ENCODE results near the gene PRH1. TPM values are rescaled to one million over a fixed set of nuclear protein-coding genes. Genes with fewer than 3 reads are reported as not detected.

PRH1 gene
- total RNA-seq = 11.9 and 22.6 TPM in 2 replicates

GRCh38 chr12:10884086-10884725, at the start of gene PRH1:
Gene PRH1, minus strand, starts transcription at chr12:10884255. Its CDS starts 38 bp downstream, at chr12:10884217.

GRCh38 chr12:10928746-10929286, 44.8 kb upstream of the PRH1 start, which contains the start of gene PRH2:
Gene PRH2, plus strand, starts transcription at chr12:10929236. Its CDS starts 38 bp downstream, at chr12:10929274.

GRCh38 chr12:10909462-10909861, 25.4 kb upstream of the PRH1 start, which contains the start of gene TAS2R13:
Gene TAS2R13, minus strand, starts transcription at chr12:10909562. Its CDS starts 264 bp downstream, at chr12:10909298.

GRCh38 chr12:10849425-10849878, 34.6 kb downstream of the PRH1 start, which contains the start of gene PRR4:
Gene PRR4, minus strand, starts transcription at chr12:10849475. Its CDS starts 38 bp downstream, at chr12:10849437.

Other genes starting within 250 kb of the PRH1 start
- 0.40 and 0.56 TPM in 2 replicates for gene STYK1, start 210.2 kb downstream of the PRH1 start, total RNA-seq
- gene YBX3, start 160.9 kb downstream of the PRH1 start, total RNA-seq = 77.0 and 94.3 TPM in 2 replicates
- gene TAS2R7, start 81.6 kb downstream of the PRH1 start, total RNA-seq = not detected in 2 replicates
- gene TAS2R8, start 77.0 kb downstream of the PRH1 start, total RNA-seq = not detected in 2 replicates
- 0.19 TPM in 1 of 2 replicates, not detected in the other for gene TAS2R9, start 74.1 kb downstream of the PRH1 start, total RNA-seq
- gene TAS2R10, start 57.9 kb downstream of the PRH1 start, total RNA-seq = 0.87 and 0.92 TPM in 2 replicates
- gene PRR4, start 34.8 kb downstream of the PRH1 start, total RNA-seq = 0.53 and 2.2 TPM in 2 replicates
- gene TAS2R13, start 25.3 kb upstream of the PRH1 start, total RNA-seq = 0.92 and 2.5 TPM in 2 replicates
- not detected in 2 replicates for gene PRH2, start 45.0 kb upstream of the PRH1 start, total RNA-seq
- gene TAS2R14, start 55.0 kb upstream of the PRH1 start, total RNA-seq = 1.7 and 3.2 TPM in 2 replicates
- gene TAS2R50, start 102.7 kb upstream of the PRH1 start, total RNA-seq = 1.8 and 4.7 TPM in 2 replicates
- gene TAS2R20, start 114.0 kb upstream of the PRH1 start, total RNA-seq = 1.8 and 3.9 TPM in 2 replicates
- 2.8 and 6.0 TPM in 2 replicates for gene TAS2R19, start 138.4 kb upstream of the PRH1 start, total RNA-seq
- gene TAS2R31, start 147.2 kb upstream of the PRH1 start, total RNA-seq = 2.2 and 3.9 TPM in 2 replicates
- gene TAS2R46, start 178.0 kb upstream of the PRH1 start, total RNA-seq = 1.1 and 2.8 TPM in 2 replicates
- 0.40 and 2.2 TPM in 2 replicates for gene TAS2R43, start 208.1 kb upstream of the PRH1 start, total RNA-seq